Astrocyte of the spinal cord (primary cell): ENCODE results near the gene CASS4.

ENCODE experiments used
- DNase-seq: peaks from one replicate; pipeline ENCODE4 v3.0.0; 2011; ENCODE audit warnings: low read depth, low spot score
- H3K4me3 ChIP-seq: 2 replicates; pipeline ENCODE4 v1.5.1; 2011; ENCODE audit warnings: low read depth, mild to moderate bottlenecking, low read length, moderate library complexity
- CTCF ChIP-seq: IDR thresholded peaks from 2 replicates; pipeline ENCODE4 v1.5.1; 2012; ENCODE audit warnings: low read depth, mild to moderate bottlenecking, low read length, inconsistent platforms
- in situ Hi-C: cut with HindIII; loops from 2 replicates; pipeline ENCODE4 v1.10.0; 2017; ENCODE audit warnings: low sequenced_read_pairs

Gene CASS4

GRCh38 chr20:56468316-56469076, 56.4 kb downstream of the CASS4 start, which contains the start of gene RTF2:
RTF2 (plus strand) TSS chr20:56468627; CDS start chr20:56468698, 71 bp downstream.
- TF ChIP-seq CTCF: no peak
- in situ Hi-C loops: no loop called here
- H3K4me3 ChIP-seq: peak within 1 kb of the TSS; percentile 100
- DNase-seq: peak; percentile 96

GRCh38 chr20:56469077-56469449, 57.0 kb downstream of the CASS4 start:
- TF ChIP-seq CTCF: no peak
- peak overlapping the region; percentile 100 for H3K4me3 ChIP-seq
- in situ Hi-C loops: no loop called here
- no peak for DNase-seq

- in situ Hi-C loops: no loop called here
- H3K4me3 ChIP-seq: no peak overlapping the region
- DNase-seq: no peak
- no peak for TF ChIP-seq CTCF
Observed at GRCh38 chr20:56483970-56484369, 71.9 kb downstream of the CASS4 start.

GRCh38 chr20:56487216-56487615, 75.2 kb downstream of the CASS4 start:
- in situ Hi-C loops: no loop called here
- no peak for TF ChIP-seq CTCF
- no peak overlapping the region for H3K4me3 ChIP-seq
- DNase-seq: no peak

GRCh38 chr20:56488566-56488965, 76.5 kb downstream of the CASS4 start:
- TF ChIP-seq CTCF: no peak
- no peak for DNase-seq
- in situ Hi-C loops: no loop called here
- no peak overlapping the region for H3K4me3 ChIP-seq

GRCh38 chr20:56501116-56501515, 89.1 kb downstream of the CASS4 start:
- in situ Hi-C loops: no loop called here
- H3K4me3 ChIP-seq: no peak overlapping the region
- no peak for TF ChIP-seq CTCF
- no peak for DNase-seq
